GM12878 (cell line): ENCODE measurements around the gene ZP2. TPM values are rescaled to one million over a fixed set of nuclear protein-coding genes. Genes with fewer than 3 reads are reported as not detected.

Experiments
- ATAC-seq: fragments of 200-7000 bp; cut with Tn5 transposase; 3 replicates; pipeline ENCODE4 v1.9.1; 2020; ENCODE audit warnings: mild to moderate bottlenecking, moderate library complexity
- BruUV-seq: library from RNA; stranded (reverse); fragments of 400-500 nt; replicated peaks from 2 replicates; lab custom pipeline; 2021; lab: Mats Ljungman, UMichigan
- CTCF ChIA-PET: fragments of 300-600 bp; sonication (Branson Sonifier 250); formaldehyde crosslinking; extraction: SDS; loops from one replicate; lab custom pipeline; 2021; ENCODE audit warnings: inconsistent platforms; lab: Yijun Ruan, JAX
- POLR2A ChIA-PET: fragments of 350-600 bp; formaldehyde crosslinking; extraction: SDS; loops from one replicate; lab custom pipeline; 2021; ENCODE audit warnings: inconsistent platforms; lab: Charles Lee
- RAD21 ChIA-PET: fragments of 300-600 bp; sonication (Branson Sonifier 250); formaldehyde crosslinking; loops from one replicate; lab custom pipeline; 2023; ENCODE audit warnings: antibody characterized with exemption; ENCODE audit not compliant: unreplicated experiment; lab: Charles Lee
- SMC1A ChIA-PET: fragments of 300-600 bp; sonication (Branson Sonifier 250); formaldehyde crosslinking; loops from one replicate; lab custom pipeline; 2023; ENCODE audit not compliant: unreplicated experiment, uncharacterized antibody; lab: Charles Lee
- DNase-seq: peaks from one replicate; pipeline ENCODE4 v3.0.0-alpha.2; 2011; ENCODE audit warnings: low read depth, low spot score
- FAIRE-seq: peaks from 3 replicates; lab custom pipeline; 2011; peaks lifted over from hg19 to GRCh38; lab: Jason Lieb, UNC
- H2AFZ ChIP-seq: 2 replicates; pipeline ENCODE4 v1.6.0; 2011; ENCODE audit warnings: low read depth, low read length, control low read depth; ENCODE audit not compliant: control insufficient read depth
- H3K27ac ChIP-seq: 2 replicates; pipeline ENCODE4 v1.5.1; 2011; ENCODE audit warnings: control low read depth; ENCODE audit not compliant: control insufficient read depth, insufficient read depth
- H3K27me3 ChIP-seq, 2 experiments: replicated peaks in 1 of 2; 2 replicates each; pipeline versions ENCODE4 v1.6.0 to v1.6.1; 2011; ENCODE audit warnings: low read length in 1 of 2; ENCODE audit not compliant: control insufficient read depth in 2 of 2, insufficient read depth in 2 of 2
- H3K36me3 ChIP-seq, 2 experiments: 2 replicates each; pipeline ENCODE4 v1.5.1; 2011; ENCODE audit warnings: low read length in 1 of 2; ENCODE audit not compliant: control insufficient read depth in 2 of 2, insufficient read depth in 2 of 2
- H3K4me1 ChIP-seq: 2 replicates; pipeline ENCODE4 v1.6.1; 2011; ENCODE audit warnings: mild to moderate bottlenecking, low read length, moderate library complexity, mixed read lengths; ENCODE audit not compliant: control insufficient read depth, insufficient read depth
- H3K4me2 ChIP-seq: 2 replicates; pipeline ENCODE4 v1.6.0; 2011; ENCODE audit warnings: control low read depth; ENCODE audit not compliant: control insufficient read depth, insufficient read depth
- H3K4me3 ChIP-seq: fragments of 200-600 bp; sonication (generic); 2 replicates; pipeline ENCODE4 v1.5.1; 2016
- H3K79me2 ChIP-seq: 2 replicates; pipeline ENCODE4 v1.6.0; 2011; ENCODE audit warnings: low read length; ENCODE audit not compliant: control insufficient read depth, insufficient read depth
- H3K9ac ChIP-seq: 2 replicates; pipeline ENCODE4 v1.8.0; 2011; ENCODE audit warnings: low read length, control low read depth, mixed read lengths; ENCODE audit not compliant: control insufficient read depth, insufficient read depth
- H3K9me3 ChIP-seq: replicated peaks from 3 replicates; pipeline ENCODE4 v1.5.1; 2011; ENCODE audit warnings: mild to moderate bottlenecking, low read length; ENCODE audit not compliant: control insufficient read depth, insufficient read depth
- H4K20me1 ChIP-seq: 2 replicates; pipeline ENCODE4 v1.6.0; 2011; ENCODE audit not compliant: control insufficient read depth, insufficient read depth
- CHD2 ChIP-seq: IDR thresholded peaks from 2 replicates; pipeline ENCODE4 v1.6.1; 2011; ENCODE audit warnings: low read depth, low read length, improper control_type of control experiment, borderline replicate concordance
- FOS ChIP-seq: IDR thresholded peaks from 3 replicates; pipeline ENCODE4 v1.6.1; 2011; ENCODE audit warnings: borderline replicate concordance; ENCODE audit not compliant: insufficient read length; ENCODE audit errors: extremely low read depth
- FOXM1 ChIP-seq: IDR thresholded peaks from 2 replicates; pipeline ENCODE4 v1.6.1; 2012; ENCODE audit warnings: low read depth, mild to moderate bottlenecking, inconsistent platforms, low read length, moderate library complexity
- HCFC1 ChIP-seq: fragments of 150-350 bp; IDR thresholded peaks from 2 replicates; pipeline ENCODE4 v1.6.1; 2014; ENCODE audit warnings: low read length
- JUNB ChIP-seq: IDR thresholded peaks from 2 replicates; pipeline ENCODE4 v1.6.1; 2016; ENCODE audit warnings: antibody characterized with exemption, mild to moderate bottlenecking
- MXI1 ChIP-seq: fragments of 150-350 bp; IDR thresholded peaks from 2 replicates; pipeline ENCODE4 v1.6.1; 2011; ENCODE audit warnings: low read depth, mild to moderate bottlenecking, inconsistent platforms, low read length, improper control_type of control experiment
- NFYB ChIP-seq: IDR thresholded peaks from 2 replicates; pipeline ENCODE4 v1.6.1; 2011; ENCODE audit warnings: low read depth, mild to moderate bottlenecking, low read length, improper control_type of control experiment, moderate library complexity; ENCODE audit not compliant: insufficient read depth
- NKRF ChIP-seq: fragments of 450-650 bp; conservative IDR thresholded peaks from 2 replicates; pipeline ENCODE4 v1.6.1; 2017; ENCODE audit warnings: mild to moderate bottlenecking, moderate library complexity
- NR2C2 ChIP-seq: IDR thresholded peaks from 2 replicates; pipeline ENCODE4 v1.6.1; 2011; ENCODE audit warnings: borderline replicate concordance, low read depth; ENCODE audit not compliant: control insufficient read depth, insufficient read length
- SUZ12 ChIP-seq: fragments of 200-600 bp; sonication (generic); IDR thresholded peaks from one replicate; pipeline ENCODE4 v1.6.1; 2018; ENCODE audit warnings: antibody characterized with exemption, mild to moderate bottlenecking; ENCODE audit not compliant: unreplicated experiment
- TBL1XR1 ChIP-seq: IDR thresholded peaks from 2 replicates; pipeline ENCODE4 v1.6.1; 2012; ENCODE audit warnings: low read depth, low read length, improper control_type of control experiment
- ZZZ3 ChIP-seq: IDR thresholded peaks from 2 replicates; pipeline ENCODE4 v1.6.1; 2011; ENCODE audit warnings: low read depth; ENCODE audit not compliant: control insufficient read depth, insufficient read length
- WGBS: methylation state at CpG from one replicate; pipeline ENCODE4 v1.1.6; 2016; ENCODE audit warnings: low lambda C conversion rate; ENCODE audit not compliant: insufficient replicate concordance, insufficient coverage; ENCODE audit errors: missing lambda C conversion rate; 5-methylcytosine and 5-hydroxymethylcytosine counted together
- in situ Hi-C: fragments of 300-500 bp; cut with MboI; formaldehyde crosslinking; loops from 9 replicates; pipeline ENCODE4 v1.14.3; 2018; ENCODE audit warnings: mixed read lengths
- intact Hi-C: fragments of 100-400 bp; cut with micrococcal nuclease; formaldehyde crosslinking; loops from one replicate; pipeline ENCODE4 v1.14.2; 2022; ENCODE audit not compliant: unreplicated experiment
- polyA plus RNA-seq, 11 experiments: library from polyadenylated mRNA; depleted of rRNA in 4 of 11; unstranded in 6 of 11; stranded (reverse) in 5 of 11; fragments of >200 nt; fragmentation: Nextera tagmentation in 4 of 11; fragmentation: Illumina TruSeq in 1 of 11; extraction: Ambion mirVana in 4 of 11; extraction: Trizol in 1 of 11; gene quantifications; 1 replicate in 1 of 11; 2 replicates in 10 of 11; pipeline versions ENCODE4 v1.2.1 to v1.2.3, GENCODE V29; 2011 to 2016; ENCODE audit warnings: inconsistent platforms in 2 of 11, missing spikeins in 2 of 11, low read depth in 1 of 11
- total RNA-seq, 4 experiments: library from RNA; depleted of rRNA in 3 of 4; stranded (reverse); fragments of >200 nt in 3 of 4; fragmentation: Illumina TruSeq in 1 of 4; extraction: Trizol in 1 of 4; gene quantifications; 2 replicates each; pipeline versions ENCODE4 v1.2.1 to v1.2.3, GENCODE V29; 2013 to 2021
- TF ChIP-seq, protein P1 (sequence below): IDR thresholded peaks from 2 replicates; pipeline ENCODE4 v1.6.1; 2011; ENCODE audit warnings: low read depth, mild to moderate bottlenecking, low read length, moderate library complexity, borderline replicate concordance; ENCODE audit errors: extremely low read depth
- TF ChIP-seq, protein P2 (sequence below): fragments of 450-650 bp; IDR thresholded peaks from 2 replicates; pipeline ENCODE4 v1.6.1; 2017; ENCODE audit warnings: mild to moderate bottlenecking

Gene ZP2
- total and polyA plus RNA-seq, 10 of the 15 experiments (the other 5 are each of a cell fraction or from before 2014, with no cell fraction given) = 0.11 to 0.33 (median 0.16) TPM; not detected in 1

DNA sequence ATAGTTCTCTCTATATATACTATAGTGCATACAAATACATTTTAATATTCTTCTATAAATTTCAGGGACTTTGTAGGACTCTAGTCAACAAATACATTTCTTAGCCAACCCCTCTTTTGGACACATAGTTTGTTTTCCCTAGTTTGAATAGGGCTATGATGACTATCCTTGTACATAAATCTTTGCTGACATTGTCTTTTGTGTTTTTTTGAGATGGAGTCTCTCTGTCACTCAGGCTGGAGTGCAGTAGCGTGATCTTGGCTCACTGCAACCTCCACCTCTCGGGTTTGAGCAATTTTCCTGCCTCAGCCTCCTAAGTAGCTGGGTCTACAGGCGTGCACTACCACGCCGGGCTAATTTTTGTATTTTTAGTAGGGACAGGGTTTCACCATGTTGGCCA lies 25.5 kb upstream of the ZP2 start:
- ChIA-PET POLR2A (interaction anchor here (0.5 to 0.7 kb wide), 2 partner anchors 422 to 1381 kb away, joined by 3 read pairs; no protein-coding TSS in a partner anchor), RAD21 (no interaction called here), CTCF (interaction anchor here (0.9 kb wide), 1 partner anchor 12 kb away, joined by 3 read pairs; no protein-coding TSS in a partner anchor), SMC1A (no interaction called here)
- in situ Hi-C loops (no loop called here), intact Hi-C loops (no loop called here)
- Histone ChIP-seq H4K20me1 (no peaks in the 10 kb centered on the region), H2AFZ (no peak overlapping the region), H3K4me2 (no peak overlapping the region), H3K9me3 (no peaks in the 10 kb centered on the region), H3K4me3 (no peak overlapping the region), H3K9ac (no peak overlapping the region), H3K27me3 (no peaks in the 10 kb centered on the region; a peak in 2 of 4 replicates), H3K4me1 (no peaks in the 10 kb centered on the region), H3K27ac (no peak overlapping the region), H3K79me2 (no peaks in the 10 kb centered on the region), H3K36me3 (no peaks in the 10 kb centered on the region)
- TF ChIP-seq, protein P1, sequence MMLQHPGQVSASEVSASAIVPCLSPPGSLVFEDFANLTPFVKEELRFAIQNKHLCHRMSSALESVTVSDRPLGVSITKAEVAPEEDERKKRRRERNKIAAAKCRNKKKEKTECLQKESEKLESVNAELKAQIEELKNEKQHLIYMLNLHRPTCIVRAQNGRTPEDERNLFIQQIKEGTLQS = no peak
- TF ChIP-seq ZZZ3 = no peak
- no peak for TF ChIP-seq SUZ12
- no peak for TF ChIP-seq CHD2
- ATAC-seq = no peak
- WGBS = 45% methylated on average over 5 of the region's 5 CpGs
- no TSS peak for BruUV-seq
- no peak for FAIRE-seq
- DNase-seq = no peak

DNA sequence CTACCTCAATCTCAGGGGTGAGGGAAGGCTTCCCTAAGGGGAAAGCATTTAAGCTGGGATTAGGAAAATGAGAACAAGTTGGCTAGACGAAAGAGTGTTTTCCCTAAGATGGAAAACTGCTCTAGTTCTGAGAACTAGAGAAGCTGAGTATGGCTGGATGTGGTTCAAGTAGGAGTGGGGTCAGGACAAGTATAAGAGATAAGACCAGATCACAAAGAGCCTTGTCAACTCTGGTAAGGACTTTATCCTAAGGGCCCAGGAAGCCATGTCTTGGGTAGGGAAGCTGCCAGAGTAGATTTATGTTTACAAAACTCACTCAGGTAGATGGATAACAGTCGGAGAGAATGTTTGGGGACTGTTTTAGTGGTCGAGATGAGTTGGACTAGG lies 23.8 kb upstream of the ZP2 start:
- no peaks in the 10 kb centered on the region for H3K36me3 ChIP-seq
- ChIA-PET RAD21 (no interaction called here), POLR2A (no interaction called here), CTCF (no interaction called here), SMC1A (interaction anchor here (0.8 kb wide), 1 partner anchor 8 kb away, joined by 3 read pairs; no protein-coding TSS in a partner anchor)
- no peak overlapping the region for H3K4me3 ChIP-seq
- H3K4me2 ChIP-seq = no peak overlapping the region
- no peak for ATAC-seq
- H2AFZ ChIP-seq = no peak overlapping the region
- BruUV-seq = no TSS peak
- H3K4me1 ChIP-seq = no peaks in the 10 kb centered on the region
- H3K27me3 ChIP-seq = no peaks in the 10 kb centered on the region; a peak in 1 of 4 replicates
- no peak overlapping the region for H3K9ac ChIP-seq
- H3K79me2 ChIP-seq = no peaks in the 10 kb centered on the region
- in situ Hi-C loops (no loop called here), intact Hi-C loops (no loop called here)
- H4K20me1 ChIP-seq = no peaks in the 10 kb centered on the region
- H3K9me3 ChIP-seq = no peaks in the 10 kb centered on the region
- no peak overlapping the region for H3K27ac ChIP-seq
- WGBS = 0% methylated on average over 3 of the region's 3 CpGs
- no peak for FAIRE-seq
- no peak for DNase-seq
- TF ChIP-seq FOS (no peak), HCFC1 (no peak), MXI1 (no peak), NFYB (no peak), TBL1XR1 (no peak), JUNB (no peak), FOXM1 (no peak), NKRF (no peak), NR2C2 (no peak)
- TF ChIP-seq, protein P2, sequence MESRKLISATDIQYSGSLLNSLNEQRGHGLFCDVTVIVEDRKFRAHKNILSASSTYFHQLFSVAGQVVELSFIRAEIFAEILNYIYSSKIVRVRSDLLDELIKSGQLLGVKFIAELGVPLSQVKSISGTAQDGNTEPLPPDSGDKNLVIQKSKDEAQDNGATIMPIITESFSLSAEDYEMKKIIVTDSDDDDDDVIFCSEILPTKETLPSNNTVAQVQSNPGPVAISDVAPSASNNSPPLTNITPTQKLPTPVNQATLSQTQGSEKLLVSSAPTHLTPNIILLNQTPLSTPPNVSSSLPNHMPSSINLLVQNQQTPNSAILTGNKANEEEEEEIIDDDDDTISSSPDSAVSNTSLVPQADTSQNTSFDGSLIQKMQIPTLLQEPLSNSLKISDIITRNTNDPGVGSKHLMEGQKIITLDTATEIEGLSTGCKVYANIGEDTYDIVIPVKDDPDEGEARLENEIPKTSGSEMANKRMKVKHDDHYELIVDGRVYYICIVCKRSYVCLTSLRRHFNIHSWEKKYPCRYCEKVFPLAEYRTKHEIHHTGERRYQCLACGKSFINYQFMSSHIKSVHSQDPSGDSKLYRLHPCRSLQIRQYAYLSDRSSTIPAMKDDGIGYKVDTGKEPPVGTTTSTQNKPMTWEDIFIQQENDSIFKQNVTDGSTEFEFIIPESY = no peak
